EH (cell line): ENCODE data around the gene SLC4A7.
"Not testable (repeated sequence)": the region's sequence is repeated elsewhere in the genome, so short reads cannot be mapped to it uniquely, and the experiment has no call there.

ENCODE experiments used
- DNase-seq: peaks from one replicate; pipeline ENCODE4 v3.0.0-alpha.2; 2015; ENCODE audit warnings: low read depth

The SLC4A7 gene

GRCh38 chr3:27428446-27428845, 55.7 kb downstream of the SLC4A7 start:
- no peak for DNase-seq

GRCh38 chr3:27426926-27427325, 57.3 kb downstream of the SLC4A7 start:
- no peak for DNase-seq

- no peak for DNase-seq
Measured at GRCh38 chr3:27425896-27426565, 58.2 kb downstream of the SLC4A7 start.

GRCh38 chr3:27424812-27425521, 59.2 kb downstream of the SLC4A7 start:
- not testable (repeated sequence) for DNase-seq

GRCh38 chr3:27423463-27423862, 60.7 kb downstream of the SLC4A7 start:
- peak; percentile 80 for DNase-seq

- DNase-seq = no peak
Measured at GRCh38 chr3:27422617-27423016, 61.6 kb downstream of the SLC4A7 start.

GRCh38 chr3:27415202-27415601, 69.0 kb downstream of the SLC4A7 start:
- DNase-seq = no peak

GRCh38 chr3:27392950-27393679, 91.1 kb downstream of the SLC4A7 start:
- no peak for DNase-seq

GRCh38 chr3:27392414-27392813, 91.8 kb downstream of the SLC4A7 start:
- not testable (repeated sequence) for DNase-seq

GRCh38 chr3:27391796-27392195, 92.4 kb downstream of the SLC4A7 start:
- no peak for DNase-seq

GRCh38 chr3:27387625-27388024, 96.6 kb downstream of the SLC4A7 start:
- peak; percentile 37 for DNase-seq

- no peak for DNase-seq
Measured at GRCh38 chr3:27385504-27385903, 98.7 kb downstream of the SLC4A7 start.

GRCh38 chr3:27384191-27384590, 100.0 kb downstream of the SLC4A7 start:
- DNase-seq = no peak

GRCh38 chr3:27380433-27381357, 103.5 kb downstream of the SLC4A7 start:
- DNase-seq = no peak

GRCh38 chr3:27378331-27378730, 105.9 kb downstream of the SLC4A7 start:
- DNase-seq = no peak

GRCh38 chr3:27376109-27376772, 107.9 kb downstream of the SLC4A7 start:
- DNase-seq = no peak

- DNase-seq = peak; percentile 88
Measured at GRCh38 chr3:27368831-27369607, 115.2 kb downstream of the SLC4A7 start, which contains the start of gene NEK10. Gene NEK10, minus strand, starts transcription at chr3:27369383. Its CDS starts 16,501 bp downstream, at chr3:27352882.

GRCh38 chr3:27366062-27366591, 118.1 kb downstream of the SLC4A7 start:
- DNase-seq = no peak

- DNase-seq = peak; percentile 48
Measured at GRCh38 chr3:27360113-27361078, 123.8 kb downstream of the SLC4A7 start.
